Astrocyte (in vitro differentiated cells and primary cell): Measurements from ENCODE around the gene INO80.

ENCODE experiments used
- EZH2 ChIP-seq: IDR thresholded peaks from 2 replicates; pipeline ENCODE4 v1.6.1; 2012; ENCODE audit warnings: mild to moderate bottlenecking, low read length, inconsistent platforms; ENCODE audit not compliant: insufficient read depth
- TF ChIP-seq, protein P1 (sequence below): IDR thresholded peaks from 2 replicates; pipeline ENCODE4 v1.5.1; 2011; ENCODE audit warnings: low read depth, mild to moderate bottlenecking, inconsistent platforms, low read length, moderate library complexity; ENCODE audit not compliant: insufficient read depth

DNA sequence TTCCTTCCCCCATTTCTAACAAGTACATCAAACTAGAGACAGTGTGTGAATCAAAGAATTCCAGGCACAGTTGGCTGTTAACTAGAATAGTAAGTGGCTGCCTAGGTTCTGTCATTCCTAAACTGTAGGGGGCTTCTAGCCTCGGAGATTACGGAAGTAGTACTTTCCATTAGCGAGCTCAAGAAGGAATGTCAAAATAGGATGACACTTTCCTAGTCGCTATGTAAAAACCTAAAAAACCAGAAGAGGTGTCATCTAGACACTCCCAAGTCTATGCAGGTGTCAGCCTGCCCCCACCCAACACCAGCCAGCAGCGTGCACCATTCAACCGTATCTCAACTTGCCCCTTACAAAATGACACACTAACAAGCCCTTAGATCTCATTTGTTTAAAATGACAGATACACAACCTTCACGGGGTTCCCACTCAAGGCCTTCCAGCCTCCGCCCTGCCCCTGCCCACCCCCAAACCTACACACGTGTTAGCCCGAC, 874 bp downstream of the INO80 start:
- TF ChIP-seq, protein P1, sequence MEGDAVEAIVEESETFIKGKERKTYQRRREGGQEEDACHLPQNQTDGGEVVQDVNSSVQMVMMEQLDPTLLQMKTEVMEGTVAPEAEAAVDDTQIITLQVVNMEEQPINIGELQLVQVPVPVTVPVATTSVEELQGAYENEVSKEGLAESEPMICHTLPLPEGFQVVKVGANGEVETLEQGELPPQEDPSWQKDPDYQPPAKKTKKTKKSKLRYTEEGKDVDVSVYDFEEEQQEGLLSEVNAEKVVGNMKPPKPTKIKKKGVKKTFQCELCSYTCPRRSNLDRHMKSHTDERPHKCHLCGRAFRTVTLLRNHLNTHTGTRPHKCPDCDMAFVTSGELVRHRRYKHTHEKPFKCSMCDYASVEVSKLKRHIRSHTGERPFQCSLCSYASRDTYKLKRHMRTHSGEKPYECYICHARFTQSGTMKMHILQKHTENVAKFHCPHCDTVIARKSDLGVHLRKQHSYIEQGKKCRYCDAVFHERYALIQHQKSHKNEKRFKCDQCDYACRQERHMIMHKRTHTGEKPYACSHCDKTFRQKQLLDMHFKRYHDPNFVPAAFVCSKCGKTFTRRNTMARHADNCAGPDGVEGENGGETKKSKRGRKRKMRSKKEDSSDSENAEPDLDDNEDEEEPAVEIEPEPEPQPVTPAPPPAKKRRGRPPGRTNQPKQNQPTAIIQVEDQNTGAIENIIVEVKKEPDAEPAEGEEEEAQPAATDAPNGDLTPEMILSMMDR = peak; percentile 6
- TF ChIP-seq EZH2 = no peak
